Keratinocyte (primary cell): ENCODE data around the gene UPK3A. TPM values are rescaled to one million over a fixed set of nuclear protein-coding genes. Genes with fewer than 3 reads are reported as not detected.

Experiments
- DNase-seq: peaks from one replicate; pipeline ENCODE4 v3.0.0-alpha.2; 2011; ENCODE audit warnings: low read depth, missing footprints, low spot score
- FAIRE-seq: peaks from 2 replicates; lab custom pipeline; 2011; peaks lifted over from hg19 to GRCh38; lab: Jason Lieb, UNC
- H2AFZ ChIP-seq: 2 replicates; pipeline ENCODE4 v1.6.0; 2012; ENCODE audit warnings: low read length, control low read depth, inconsistent platforms; ENCODE audit not compliant: control insufficient read depth
- H3K27ac ChIP-seq: 2 replicates; pipeline ENCODE4 v1.5.1; 2011; ENCODE audit warnings: low read length; ENCODE audit not compliant: control insufficient read depth, insufficient read depth
- H3K27me3 ChIP-seq: 3 replicates; pipeline ENCODE4 v1.6.0; 2011; ENCODE audit warnings: low read length; ENCODE audit not compliant: control insufficient read depth, insufficient read depth; ENCODE audit errors: extremely low read depth
- H3K36me3 ChIP-seq, 2 experiments: 2 replicates in 1 of 2; 3 replicates in 1 of 2; pipeline ENCODE4 v1.5.1; 2011; ENCODE audit warnings: low read length in 2 of 2, mild to moderate bottlenecking in 1 of 2; ENCODE audit not compliant: control insufficient read depth in 2 of 2, insufficient read depth in 2 of 2; ENCODE audit errors: extremely low read depth in 1 of 2
- H3K4me1 ChIP-seq: 3 replicates; pipeline ENCODE4 v1.5.1; 2011; ENCODE audit warnings: low read length; ENCODE audit not compliant: control insufficient read depth, insufficient read depth; ENCODE audit errors: extremely low read depth
- H3K4me2 ChIP-seq: 3 replicates; pipeline ENCODE4 v1.6.0; 2011; ENCODE audit warnings: low read depth, low read length; ENCODE audit not compliant: control insufficient read depth, insufficient read depth; ENCODE audit errors: extremely low read depth
- H3K4me3 ChIP-seq, 3 experiments: fragments of 200-600 bp in 1 of 3; sonication (generic) in 1 of 3; 2 replicates in 2 of 3; 3 replicates in 1 of 3; pipeline ENCODE4 v1.5.1; 2011 to 2016; ENCODE audit warnings: low read length in 3 of 3, mild to moderate bottlenecking in 3 of 3, control low read depth in 2 of 3, inconsistent platforms in 1 of 3, low read depth in 1 of 3, mixed read lengths in 1 of 3, mixed run types in 1 of 3, moderate library complexity in 1 of 3; ENCODE audit not compliant: control insufficient read depth in 2 of 3, insufficient read depth in 2 of 3; ENCODE audit errors: extremely low read depth in 1 of 3
- H3K79me2 ChIP-seq: 2 replicates; pipeline ENCODE4 v1.6.0; 2012; ENCODE audit warnings: low read length; ENCODE audit not compliant: control insufficient read depth, insufficient read depth
- H3K9ac ChIP-seq: 3 replicates; pipeline ENCODE4 v1.6.0; 2011; ENCODE audit warnings: low read length; ENCODE audit not compliant: control insufficient read depth, insufficient read depth; ENCODE audit errors: extremely low read depth
- H3K9me1 ChIP-seq: 3 replicates; pipeline ENCODE4 v1.6.0; 2011; ENCODE audit warnings: low read length; ENCODE audit not compliant: control insufficient read depth, insufficient read depth; ENCODE audit errors: extremely low read depth
- H3K9me3 ChIP-seq: 2 replicates; pipeline ENCODE4 v1.5.1; 2012; ENCODE audit warnings: low read depth, low read length; ENCODE audit not compliant: control insufficient read depth
- H4K20me1 ChIP-seq: 3 replicates; pipeline ENCODE4 v1.6.0; 2011; ENCODE audit warnings: low read length; ENCODE audit not compliant: control insufficient read depth, insufficient read depth; ENCODE audit errors: extremely low read depth
- CTCF ChIP-seq, 3 experiments: IDR thresholded peaks in 1 of 3; conservative IDR thresholded peaks in 1 of 3; optimal IDR thresholded peaks in 1 of 3; 2 replicates in 2 of 3; 3 replicates in 1 of 3; pipeline versions ENCODE3 to v1.5.1; 2011; ENCODE audit warnings: low read length in 3 of 3, mild to moderate bottlenecking in 3 of 3, moderate library complexity in 2 of 3, control low read depth in 1 of 3, inconsistent platforms in 1 of 3; ENCODE audit not compliant: insufficient read depth in 2 of 3; ENCODE audit errors: extremely low read depth in 1 of 3
- EZH2 ChIP-seq: IDR thresholded peaks from one replicate; pipeline ENCODE4 v1.6.1; 2012; ENCODE audit warnings: inconsistent platforms, mild to moderate bottlenecking, low read length, moderate library complexity
- dilution Hi-C: fragments of 300-500 bp; cut with MboI; formaldehyde crosslinking; loops from one replicate; pipeline ENCODE4 v1.7.0; 2020; ENCODE audit warnings: low sequenced_read_pairs; ENCODE audit not compliant: extremely low pct_ligation_motif_present
- polyA plus RNA-seq, 5 experiments: library from polyadenylated mRNA; depleted of rRNA in 3 of 5; stranded (reverse) in 3 of 5; stranded (forward) in 1 of 5; unstranded in 1 of 5; fragments of >200 nt; gene quantifications; 1 replicate in 1 of 5; 2 replicates in 3 of 5; 3 replicates in 1 of 5; pipeline versions ENCODE4 v1.2.1 to v1.2.3, GENCODE V29; 2011 to 2012; ENCODE audit warnings: missing spikeins in 2 of 5, low read depth in 1 of 5, low replicate concordance in 1 of 5

UPK3A gene
- polyA plus RNA-seq, 1 donor (not counting 4 experiments of a cell fraction or from before 2014, with no cell fraction given), result not detected

- peaks cover 65% of the 10 kb centered on the region for H3K79me2 ChIP-seq
- peak overlapping the region; percentile 60 for H3K27ac ChIP-seq
- TF ChIP-seq CTCF (optimal IDR thresholded peaks at IDR 0.05 in 1 of 3, IDR thresholded peaks at IDR 0.05 in 1 of 3, conservative IDR thresholded peaks at IDR 0.05 in 1 of 3; ENCODE audit: extremely low read depth in 1 of 3, insufficient read depth in 2 of 3, low read length in 3 of 3) (peak; percentile 67 to 69 (median 68)), EZH2 (no peak)
- H3K4me3 ChIP-seq, result peak overlapping the region in 2 of 3 experiments; percentile 25 to 31
- peak overlapping the region; percentile 52 for H3K9ac ChIP-seq
- H3K9me3 ChIP-seq, result no peaks in the 10 kb centered on the region
- dilution Hi-C loops, result no loop called here
- H3K4me2 ChIP-seq, result peak overlapping the region; percentile 82
- peak overlapping the region; percentile 73 for H2AFZ ChIP-seq
- DNase-seq, result peak; percentile 62
- no peak for FAIRE-seq
- peaks cover 20% of the 10 kb centered on the region for H3K4me1 ChIP-seq
- H4K20me1 ChIP-seq, result no peaks in the 10 kb centered on the region
- peaks cover 5 to 9% of the 10 kb centered on the region in 2 experiments for H3K36me3 ChIP-seq
- peaks cover 10% of the 10 kb centered on the region for H3K9me1 ChIP-seq
- H3K27me3 ChIP-seq, result no peaks in the 10 kb centered on the region
Measured at GRCh38 chr22:45317551-45318167, 32.9 kb downstream of the UPK3A start.

- no peak for TF ChIP-seq CTCF (optimal IDR thresholded peaks at IDR 0.05 in 1 of 3, IDR thresholded peaks at IDR 0.05 in 1 of 3, conservative IDR thresholded peaks at IDR 0.05 in 1 of 3; ENCODE audit: extremely low read depth in 1 of 3, insufficient read depth in 2 of 3, low read length in 3 of 3)
- no peak for TF ChIP-seq EZH2
- Histone ChIP-seq H2AFZ (peak overlapping the region; percentile 73), H3K9ac (peak overlapping the region; percentile 52), H3K27ac (peak overlapping the region; percentile 60), H3K4me3 (peak overlapping the region in 2 of 3 experiments; percentile 25 to 31), H3K79me2 (peaks cover 61% of the 10 kb centered on the region), H3K4me2 (peak overlapping the region; percentile 82), H3K9me1 (peaks cover 8% of the 10 kb centered on the region), H3K4me1 (peaks cover 20% of the 10 kb centered on the region), H3K9me3 (no peaks in the 10 kb centered on the region), H4K20me1 (no peaks in the 10 kb centered on the region), H3K36me3 (peaks cover 6 to 11% of the 10 kb centered on the region in 2 experiments), H3K27me3 (no peaks in the 10 kb centered on the region)
- dilution Hi-C loops, result no loop called here
- FAIRE-seq, result no peak
- no peak for DNase-seq
Measured at GRCh38 chr22:45318168-45318557, 33.4 kb downstream of the UPK3A start.
